ENCODE measurements around the gene CA10.

CA10 gene

DNA sequence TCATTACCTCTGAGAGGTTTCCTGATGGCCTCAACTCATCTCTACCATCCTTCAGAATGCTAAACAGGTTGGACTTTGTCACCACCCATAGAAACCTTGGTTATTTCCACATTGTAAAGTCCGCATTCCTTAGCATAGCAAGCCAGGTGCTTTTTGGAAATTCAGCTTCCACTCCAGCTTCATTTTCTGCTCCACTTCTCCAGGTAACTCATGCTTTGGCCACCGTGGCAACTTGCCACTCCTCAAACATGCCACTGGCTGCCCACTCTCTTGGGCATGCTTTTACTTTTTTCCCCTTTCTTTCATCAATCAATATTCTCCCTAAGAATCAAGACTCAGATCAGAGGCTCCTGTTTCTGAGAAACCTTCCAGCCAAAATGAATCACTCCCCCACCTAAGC is 203.3 kb downstream of the CA10 start:
- DNase-seq (ENCODE audit: low read depth in 1 of 2, low spot score in 1 of 2): no peak

DNA sequence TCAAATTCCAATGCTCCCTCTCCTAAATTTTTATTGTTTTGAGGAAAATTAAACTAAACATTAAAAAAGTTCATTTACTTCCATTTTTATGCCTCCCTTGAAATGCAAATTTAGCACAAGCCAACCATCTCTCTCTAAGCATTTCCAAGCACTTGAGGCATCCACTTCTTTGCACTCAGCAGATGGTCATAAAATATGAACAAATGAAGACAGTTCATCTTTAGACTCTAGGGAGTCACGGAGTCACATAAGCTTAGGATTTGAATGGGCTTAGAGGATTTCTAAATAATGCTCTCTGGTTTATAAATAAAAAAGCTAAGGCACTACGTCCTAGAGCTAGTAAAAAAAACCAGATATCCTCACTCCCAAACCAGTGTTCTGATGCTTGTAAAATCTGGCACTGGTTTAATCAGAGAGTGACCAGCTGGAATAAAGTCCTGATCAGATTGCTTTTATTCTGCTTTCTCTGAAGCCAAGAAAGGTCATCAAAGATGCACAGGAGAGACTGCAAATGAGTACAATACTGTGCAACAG is 204.2 kb downstream of the CA10 start:
- no peak for DNase-seq (ENCODE audit: low read depth in 1 of 2, low spot score in 1 of 2)

DNA sequence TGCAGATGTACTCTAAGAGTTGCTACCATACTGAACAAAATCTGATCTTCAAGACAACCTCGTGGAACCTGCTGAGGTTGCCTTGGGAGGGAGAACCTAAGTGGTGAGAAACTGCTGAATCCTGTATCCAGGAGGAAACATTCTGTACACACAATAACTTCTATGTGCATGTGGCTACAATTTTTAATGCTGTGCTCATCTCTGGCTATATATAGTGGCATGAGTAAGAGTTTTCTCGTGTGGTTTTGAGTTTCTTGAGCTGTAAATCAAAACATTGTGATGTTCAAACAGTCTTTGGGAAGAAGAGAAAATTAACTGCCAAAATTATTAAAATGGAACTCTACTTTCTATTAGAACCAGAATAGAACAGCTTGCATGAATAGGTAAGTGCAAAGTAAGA is 206.8 kb downstream of the CA10 start:
- DNase-seq (ENCODE audit: low read depth in 1 of 2, low spot score in 1 of 2): no peak

DNA sequence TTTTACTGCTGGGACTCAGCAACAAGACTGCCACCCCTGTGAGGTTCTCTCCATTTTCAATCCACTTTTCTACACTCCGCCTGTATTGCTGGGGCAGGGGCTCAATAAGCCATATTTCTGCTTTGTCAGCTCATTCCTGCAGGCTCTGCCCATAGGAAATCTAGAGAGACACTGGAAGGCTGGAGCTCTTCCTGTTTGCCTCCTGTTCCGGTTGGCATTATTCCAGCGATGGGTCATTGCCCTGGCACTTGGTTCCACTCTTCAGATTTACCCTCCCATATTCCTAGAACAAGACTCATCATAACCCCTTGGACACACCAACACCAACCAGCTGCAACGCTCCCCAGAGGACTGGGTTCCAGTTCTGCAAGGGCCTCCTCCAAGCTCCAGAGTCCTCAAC is 210.4 kb downstream of the CA10 start:
- no peak for DNase-seq (ENCODE audit: low read depth in 1 of 2, low spot score in 1 of 2)

DNA sequence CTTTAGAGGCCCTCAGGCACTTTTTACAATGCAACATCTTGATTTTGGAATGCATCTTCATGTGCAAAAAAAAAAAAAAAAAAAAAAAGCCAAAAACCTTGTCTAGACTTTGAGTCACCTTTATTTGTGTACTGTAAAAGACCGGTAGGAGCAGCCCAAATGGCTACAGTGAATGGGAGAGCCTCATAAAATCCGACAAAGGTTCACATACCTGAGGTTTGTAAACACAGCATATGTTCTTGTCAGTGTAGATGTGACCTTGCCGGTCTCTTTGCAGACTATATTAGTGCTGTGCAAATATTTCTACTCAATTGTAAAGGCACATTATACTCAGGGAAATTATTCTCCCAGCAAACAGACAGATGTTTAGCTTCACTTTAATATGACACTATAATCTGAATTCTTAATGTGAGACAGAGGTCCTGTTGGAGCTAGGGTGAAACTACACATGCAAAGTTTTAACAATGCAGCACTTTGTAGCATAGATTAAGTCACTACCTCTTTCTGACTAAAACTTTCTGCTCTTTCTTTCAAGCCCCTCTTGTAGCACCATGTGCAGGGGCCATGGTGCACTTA is 211.3 kb downstream of the CA10 start:
- DNase-seq (ENCODE audit: low read depth in 1 of 2, low spot score in 1 of 2): no peak

DNA sequence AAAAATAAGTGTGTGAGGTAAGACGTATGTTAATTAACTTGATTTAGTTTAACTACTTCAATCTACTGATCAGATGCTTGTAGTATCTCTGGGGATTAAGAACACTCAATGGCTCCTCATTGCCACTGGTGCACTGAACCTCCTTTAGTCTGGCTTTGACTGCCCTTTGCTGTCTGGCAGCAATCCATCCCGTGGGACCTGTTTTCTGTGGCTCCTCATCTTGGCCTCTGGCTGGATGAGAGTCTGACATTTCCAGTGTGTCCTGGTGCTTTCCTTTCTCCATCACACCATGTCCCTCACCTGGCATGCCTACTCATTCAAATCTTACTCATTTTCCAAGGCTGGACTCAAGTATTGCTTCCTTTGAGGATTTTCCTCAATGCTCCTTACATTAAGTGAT is 212.2 kb downstream of the CA10 start:
- DNase-seq (ENCODE audit: low read depth in 1 of 2, low spot score in 1 of 2): no peak

DNA sequence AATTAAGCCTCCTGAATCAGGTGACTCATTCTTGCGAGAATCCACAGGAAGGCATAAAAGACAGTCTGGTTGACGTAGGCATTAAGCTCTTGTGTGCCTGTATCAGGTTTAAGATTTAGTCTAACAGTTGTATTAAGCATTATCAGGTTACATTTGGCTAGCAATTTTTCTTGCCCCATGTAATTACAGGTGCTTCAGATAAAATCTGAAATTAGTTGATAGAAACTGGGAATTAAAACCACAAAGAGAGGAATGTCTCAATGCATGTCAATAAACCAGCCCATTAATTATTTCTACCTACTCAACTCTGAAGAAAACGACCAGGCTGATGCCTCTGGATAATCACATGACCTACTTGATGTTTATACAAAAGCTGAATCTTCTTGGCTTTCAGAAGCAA is 217.2 kb downstream of the CA10 start:
- no peak for DNase-seq (ENCODE audit: low read depth in 1 of 2, low spot score in 1 of 2)

DNA sequence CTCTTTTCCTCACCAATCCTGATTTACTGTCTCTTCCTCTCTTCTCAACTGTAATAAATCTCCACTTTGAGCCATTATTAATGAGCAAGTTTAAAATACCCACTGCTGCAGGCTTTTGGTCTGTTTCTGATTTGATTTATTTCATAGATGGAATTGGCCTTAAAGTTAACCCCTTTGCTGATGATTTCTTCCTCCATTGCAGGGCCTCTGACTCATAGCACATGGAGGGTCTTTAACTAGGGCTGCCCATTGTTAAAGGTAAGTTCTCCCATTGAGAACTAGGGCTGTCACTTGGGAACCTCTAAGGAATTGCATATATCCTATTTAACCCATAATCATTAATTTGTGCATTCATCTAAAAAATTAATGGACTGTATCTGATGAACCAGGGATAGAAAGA is 221.2 kb downstream of the CA10 start:
- no peak for DNase-seq (ENCODE audit: low read depth in 1 of 2, low spot score in 1 of 2)

DNA sequence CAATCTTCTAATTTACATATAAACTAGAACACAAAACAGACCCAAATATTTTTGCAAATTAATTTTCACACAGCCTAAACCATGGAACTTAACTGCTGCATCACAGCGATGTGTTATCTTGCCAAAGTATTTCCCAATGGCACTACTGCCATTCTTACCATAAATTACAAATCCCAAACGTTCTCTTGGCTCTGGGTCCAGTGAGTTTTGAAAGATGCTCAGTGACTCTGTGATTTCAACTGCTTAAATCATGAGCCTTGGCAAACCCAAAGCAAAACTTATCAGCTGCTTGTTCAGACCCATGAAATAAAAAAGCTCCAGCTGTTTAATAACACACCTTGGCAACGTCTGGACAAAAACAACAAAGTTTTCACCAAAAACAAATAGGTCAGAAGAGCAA is 223.0 kb downstream of the CA10 start:
- DNase-seq (ENCODE audit: low read depth in 1 of 2, low spot score in 1 of 2): no peak

DNA sequence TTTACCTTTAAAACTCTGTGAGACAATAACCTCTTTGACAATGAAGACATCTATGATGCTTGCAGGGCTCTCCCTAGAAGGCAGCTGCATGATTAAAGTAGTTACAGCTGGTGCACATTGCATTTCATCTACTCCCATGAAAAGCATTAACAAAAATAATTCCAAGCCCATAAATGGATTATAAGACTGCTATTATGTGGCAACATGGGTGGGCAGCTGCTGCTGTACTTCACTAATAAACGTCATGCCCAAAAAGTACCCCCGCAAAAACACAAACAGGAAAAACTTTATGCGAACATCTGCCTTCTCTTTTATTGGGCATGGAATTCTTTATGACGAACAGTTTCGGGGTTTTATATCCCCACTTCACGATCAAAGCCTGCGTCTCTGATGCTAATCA is 224.9 kb downstream of the CA10 start:
- no peak for DNase-seq (ENCODE audit: low read depth in 1 of 2, low spot score in 1 of 2)

DNA sequence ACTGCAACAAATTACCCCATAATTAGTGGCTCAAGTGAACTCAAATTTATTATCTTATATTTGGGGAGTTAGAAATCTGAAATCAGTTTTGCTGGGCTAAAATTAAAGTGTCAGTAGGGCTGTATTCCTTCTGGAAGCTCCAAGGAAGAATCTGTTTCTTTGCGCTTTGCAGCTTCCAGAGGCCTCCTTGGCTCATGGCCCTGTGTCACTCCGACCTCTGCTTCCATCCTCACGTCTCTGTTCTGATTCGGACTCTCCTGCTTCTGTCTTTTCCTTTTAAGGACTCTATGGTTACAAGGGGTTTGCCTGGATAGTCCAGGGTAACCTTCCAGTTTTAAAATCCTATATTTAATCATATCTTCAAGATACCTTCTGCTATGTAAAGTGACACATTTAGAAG is 232.1 kb downstream of the CA10 start:
- DNase-seq (ENCODE audit: low read depth in 1 of 2, low spot score in 1 of 2): no peak

DNA sequence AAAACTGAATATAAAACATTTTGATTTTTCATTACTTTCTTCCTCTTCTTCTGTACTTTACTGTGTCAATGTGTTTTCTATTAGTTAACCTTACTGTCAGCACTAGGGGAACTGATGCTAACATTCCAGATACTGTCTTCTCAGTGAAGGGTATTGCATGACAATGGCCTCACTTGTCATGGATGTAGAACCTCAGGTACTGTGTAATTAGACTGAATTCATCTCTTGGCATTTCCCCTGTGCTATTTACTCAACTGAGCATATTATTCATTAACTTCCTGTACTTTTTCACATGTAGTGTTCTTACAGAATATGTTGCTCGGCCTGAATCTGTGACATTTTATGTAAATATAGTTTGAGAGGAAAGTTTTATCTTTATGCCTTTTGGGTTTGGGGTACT is 237.0 kb downstream of the CA10 start:
- no peak for DNase-seq (ENCODE audit: low read depth in 1 of 2, low spot score in 1 of 2)

DNA sequence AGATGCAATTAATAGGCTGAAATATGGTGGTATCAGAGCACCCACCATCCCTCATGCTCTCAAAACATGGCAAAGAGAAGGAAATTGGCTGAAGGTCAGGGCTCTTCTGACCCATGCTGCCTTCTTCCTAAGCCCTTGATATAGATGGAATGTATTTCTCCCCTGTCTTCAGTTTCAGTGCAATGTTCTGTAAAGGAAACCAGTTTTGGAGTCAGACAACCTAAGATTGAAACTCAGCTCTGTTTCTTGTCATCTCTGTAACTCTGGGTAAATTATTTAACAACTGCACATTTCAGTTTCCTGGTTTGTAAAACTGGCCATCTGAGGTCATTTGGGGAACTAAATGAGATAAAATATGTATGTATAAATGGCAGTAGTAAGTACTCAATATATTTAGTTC is 243.9 kb downstream of the CA10 start:
- DNase-seq (ENCODE audit: low read depth in 1 of 2, low spot score in 1 of 2): no peak

DNA sequence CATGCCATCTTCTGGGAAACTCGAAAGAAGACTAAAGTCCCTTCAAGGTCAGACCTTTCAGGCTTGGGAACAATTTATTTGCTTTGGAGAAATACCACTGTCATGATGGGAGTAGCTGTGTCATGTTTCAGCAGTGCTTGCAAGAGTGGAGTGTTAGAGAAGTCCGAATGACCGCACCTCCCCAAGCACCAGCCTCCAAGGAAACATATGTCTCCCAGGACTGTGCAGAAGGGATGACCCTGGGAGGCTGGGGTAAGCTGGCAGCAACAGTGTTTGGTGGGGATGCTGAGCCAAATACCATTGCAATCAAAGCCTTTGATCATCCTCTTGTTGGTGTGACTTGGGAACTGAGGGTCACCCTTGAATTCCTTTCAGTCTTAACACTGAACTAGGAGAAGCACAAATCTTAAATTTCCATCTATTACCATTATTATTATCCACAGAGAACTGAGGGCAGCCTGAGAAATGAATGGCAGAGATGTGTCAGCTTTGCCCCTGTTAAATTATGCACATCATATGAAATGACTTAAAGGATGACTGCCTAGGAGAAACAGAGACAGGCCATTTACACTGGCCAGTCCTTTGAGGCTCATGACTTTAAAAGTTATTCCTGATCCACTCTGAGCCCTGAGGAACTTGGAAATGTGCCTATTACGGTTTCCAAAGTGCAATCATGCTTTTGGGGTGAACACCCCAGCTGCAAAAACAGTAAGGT is 244.9 kb downstream of the CA10 start:
- DNase-seq (ENCODE audit: low read depth in 1 of 2, low spot score in 1 of 2): no peak

DNA sequence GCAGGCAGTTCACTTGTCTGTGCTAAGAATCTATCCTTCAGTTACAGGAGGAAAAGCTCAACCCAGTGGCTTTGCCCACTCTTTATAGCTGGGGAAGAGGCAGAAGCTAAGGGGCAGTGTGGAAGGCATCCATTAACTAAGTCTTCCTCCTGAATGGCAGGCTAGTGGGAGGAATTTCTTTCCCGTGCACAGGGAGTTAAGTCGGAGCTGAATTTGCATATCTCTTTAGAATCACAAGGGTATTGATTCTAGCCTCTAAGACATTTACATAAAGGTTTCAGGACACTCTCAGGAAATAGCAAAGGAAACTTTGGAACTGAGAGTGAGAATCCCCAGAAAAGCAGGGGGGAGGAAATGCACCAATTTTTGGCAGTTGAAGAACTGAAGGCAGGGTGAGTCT is 245.6 kb downstream of the CA10 start:
- DNase-seq (ENCODE audit: low read depth in 1 of 2, low spot score in 1 of 2): no peak

DNA sequence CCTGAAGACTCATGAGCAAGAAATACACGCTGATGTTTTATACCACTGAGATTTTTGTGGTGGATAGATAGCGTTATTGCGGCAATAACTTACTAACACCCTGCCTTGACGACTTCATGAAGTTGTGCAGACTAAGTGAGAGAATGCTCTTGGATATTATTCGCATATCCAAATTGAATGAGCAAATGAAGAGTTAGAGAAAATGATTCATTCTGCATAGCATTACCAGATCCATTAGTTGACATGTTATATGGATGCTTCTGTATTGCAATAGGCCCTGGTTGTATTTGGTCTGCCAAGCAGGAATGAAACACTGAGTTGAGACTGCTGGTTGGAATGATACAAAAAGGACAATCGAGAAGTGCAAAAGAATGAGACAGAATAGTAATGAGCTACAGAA is 247.3 kb downstream of the CA10 start:
- DNase-seq (ENCODE audit: low read depth in 1 of 2, low spot score in 1 of 2): no peak

DNA sequence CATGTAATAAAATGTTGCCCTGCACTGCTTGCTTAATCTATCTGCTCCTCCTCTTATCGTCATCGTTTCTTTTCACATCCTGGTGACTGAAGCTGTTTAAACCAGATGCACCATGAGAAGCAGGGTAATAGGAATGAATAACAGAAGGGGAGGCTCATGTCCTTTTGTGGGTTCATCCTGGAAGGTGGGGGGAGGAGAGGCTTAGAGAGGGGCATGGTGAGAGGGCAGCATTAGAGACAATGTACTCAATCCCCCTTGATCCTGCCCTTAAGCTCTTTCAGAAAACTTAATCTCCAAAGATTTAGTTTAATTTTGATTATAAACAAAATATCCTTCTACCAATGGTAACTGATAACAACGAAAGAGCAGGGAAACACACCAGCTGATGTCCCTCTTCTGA is 248.5 kb downstream of the CA10 start:
- DNase-seq (ENCODE audit: low read depth in 1 of 2, low spot score in 1 of 2): no peak

DNA sequence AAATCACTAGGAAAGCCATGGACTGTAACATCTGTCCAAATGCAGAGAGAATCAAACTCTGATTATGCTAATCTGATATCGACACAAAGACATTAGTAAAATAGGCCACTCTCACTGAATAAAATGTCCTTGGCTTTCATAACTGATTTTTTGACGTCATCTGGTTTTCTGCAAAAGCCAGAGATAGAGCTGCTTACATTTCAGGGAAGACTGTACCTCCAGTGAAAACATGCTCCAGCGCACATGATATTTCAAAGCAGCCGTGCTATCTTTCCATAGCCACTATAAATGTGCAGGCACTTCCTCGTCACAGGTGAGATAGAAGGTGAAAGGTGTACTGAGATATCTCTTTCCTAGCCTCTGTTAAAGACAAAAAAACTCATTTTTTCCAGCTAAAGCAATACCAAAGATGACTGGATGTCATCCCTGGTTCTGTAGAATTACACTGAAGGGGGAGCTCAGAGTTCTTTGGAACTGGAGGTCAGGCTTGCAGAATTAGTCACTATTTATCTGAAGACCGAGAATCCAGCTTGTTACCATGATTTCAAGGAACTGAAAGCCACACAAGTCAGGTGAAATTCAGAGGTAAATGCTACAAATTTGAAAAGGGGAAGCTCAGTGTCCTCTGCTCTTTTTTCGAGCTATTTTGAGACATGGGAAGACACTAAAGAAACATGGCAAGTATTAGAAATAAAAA is 249.5 kb downstream of the CA10 start:
- DNase-seq (ENCODE audit: low read depth in 1 of 2, low spot score in 1 of 2): no peak

DNA sequence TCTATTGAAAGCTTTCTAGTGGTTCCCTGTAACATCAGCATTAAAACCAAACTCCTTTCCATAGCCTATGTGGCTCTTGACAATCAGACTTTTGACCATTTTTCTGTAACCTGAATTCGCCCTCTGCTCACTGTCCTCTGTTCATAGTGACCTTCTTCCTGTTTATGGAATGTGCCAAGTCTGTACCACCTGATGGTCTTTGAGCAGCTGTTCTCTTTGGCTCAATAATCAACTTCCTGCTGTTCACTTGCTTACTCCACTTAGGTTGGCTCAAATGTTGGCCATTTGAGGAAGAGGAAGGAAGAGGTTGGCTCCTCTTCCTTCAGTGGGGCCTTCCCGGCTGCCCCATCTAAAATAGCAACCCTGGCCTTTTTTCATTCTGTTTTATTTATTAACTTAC is 251.5 kb downstream of the CA10 start:
- DNase-seq (ENCODE audit: low read depth in 1 of 2, low spot score in 1 of 2): no peak

DNA sequence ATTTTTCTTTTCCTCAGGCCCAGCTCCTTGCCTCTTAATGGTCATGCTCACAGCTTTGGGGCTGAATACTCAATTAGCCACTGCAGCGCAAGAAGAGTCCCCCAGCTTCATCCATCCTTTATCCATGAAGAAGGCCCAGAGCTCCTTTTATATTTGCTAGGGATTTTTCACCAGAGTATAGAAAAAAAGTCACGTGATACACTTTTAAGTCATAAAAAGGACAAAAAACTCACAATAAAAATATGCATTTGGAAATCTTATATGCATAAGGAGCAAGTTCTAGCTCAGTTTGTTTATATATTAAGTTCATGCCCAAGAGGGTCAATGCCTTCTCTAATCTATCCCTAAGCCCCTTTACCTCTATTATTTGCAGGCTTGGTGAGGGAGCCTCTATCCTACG is 254.1 kb downstream of the CA10 start:
- no peak for DNase-seq (ENCODE audit: low read depth in 1 of 2, low spot score in 1 of 2)

DNA sequence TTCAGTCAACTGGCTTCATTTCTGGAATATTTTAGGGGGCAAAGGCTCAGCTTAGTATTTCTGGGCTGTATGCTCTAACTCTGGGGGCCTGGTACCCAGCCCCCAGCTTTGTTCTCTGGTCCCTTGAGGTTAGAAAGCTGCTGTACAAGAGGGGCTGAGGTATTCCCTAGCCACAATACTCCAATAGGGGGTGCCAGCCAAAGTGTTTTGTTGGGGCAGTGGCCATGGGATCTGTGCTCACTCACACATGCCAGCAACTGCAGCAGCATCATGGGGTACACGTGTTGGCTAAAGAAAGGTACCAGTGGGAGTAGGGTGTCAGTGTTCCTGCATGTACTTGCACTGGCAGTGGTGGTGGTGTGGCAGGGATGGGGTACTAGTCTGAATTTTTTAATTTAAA is 257.3 kb downstream of the CA10 start:
- DNase-seq (ENCODE audit: low read depth in 1 of 2, low spot score in 1 of 2): no peak

DNA sequence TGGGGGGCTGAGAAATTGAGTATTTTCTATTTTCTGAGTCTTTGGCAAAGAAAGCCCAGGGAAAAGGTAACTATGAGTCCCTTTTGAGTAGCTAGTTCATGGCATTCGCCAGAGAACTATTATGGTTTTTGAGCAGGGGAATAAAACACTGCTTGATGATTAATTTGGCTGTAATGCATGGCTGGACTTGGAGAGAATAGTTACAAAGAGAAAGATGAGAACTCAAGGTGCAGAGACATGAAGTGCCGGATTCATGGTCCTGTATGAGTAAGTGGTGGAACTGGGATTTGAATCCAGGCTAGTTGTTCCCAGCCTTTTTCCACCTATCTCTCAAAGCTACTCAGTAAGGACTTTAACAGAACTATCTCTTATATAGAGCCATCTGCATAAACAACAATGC is 266.6 kb downstream of the CA10 start:
- DNase-seq (ENCODE audit: low read depth in 1 of 2, low spot score in 1 of 2): no peak

DNA sequence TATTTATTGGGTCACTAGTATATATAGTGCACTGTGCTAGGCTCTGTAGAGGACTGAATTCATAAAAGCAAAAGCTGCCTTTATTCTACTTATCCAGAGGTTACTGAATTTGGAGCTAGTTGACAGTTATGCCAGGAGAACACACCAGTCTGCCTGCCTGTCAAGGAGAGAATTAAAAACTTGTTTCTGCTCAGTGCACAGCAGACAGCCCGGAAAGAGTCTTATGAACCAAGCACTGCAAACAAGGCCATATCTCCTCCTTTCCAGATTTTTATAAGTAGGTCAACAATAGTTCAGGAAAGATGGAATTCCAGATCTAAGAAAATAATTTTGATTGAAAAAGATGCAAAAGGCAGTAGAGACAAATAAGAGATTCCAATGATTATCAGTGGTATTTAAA is 267.8 kb downstream of the CA10 start:
- no peak for DNase-seq (ENCODE audit: low read depth in 1 of 2, low spot score in 1 of 2)
